Activated CD4-positive, alpha-beta T cell treated with anti-CD3 and anti-CD28 coated beads for 36 hours (primary cell): Measurements from ENCODE around the gene TKT. TPM values are rescaled to one million over a fixed set of nuclear protein-coding genes. Genes with fewer than 3 reads are reported as not detected.

Experiments
- ATAC-seq: fragments of 200-7000 bp; cut with Tn5 transposase; one replicate; pipeline ENCODE4 v1.10.0; 2021; ENCODE audit warnings: mild to moderate bottlenecking, moderate library complexity
- CTCF ChIA-PET: fragments of 350-600 bp; sonication (Branson Sonifier 250); formaldehyde crosslinking; loops from one replicate; lab custom pipeline; 2021; ENCODE audit warnings: antibody characterized with exemption; lab: Charles Lee
- POLR2A ChIA-PET: fragments of 350-600 bp; sonication (Branson Sonifier 250); formaldehyde crosslinking; loops from one replicate; lab custom pipeline; 2021; ENCODE audit warnings: antibody characterized with exemption, inconsistent platforms; lab: Charles Lee
- DNase-seq: peaks from one replicate; pipeline ENCODE4 v3.0.0-alpha.2; 2020
- H3K27ac Mint-ChIP-seq: one replicate; pipeline ENCODE4 v1.8.0; 2021; ENCODE audit warnings: mixed read lengths
- H3K27me3 Mint-ChIP-seq: one replicate; pipeline ENCODE4 v1.8.0; 2021; ENCODE audit warnings: mixed read lengths
- H3K36me3 Mint-ChIP-seq: one replicate; pipeline ENCODE4 v1.8.0; 2021; ENCODE audit warnings: low read depth, mixed read lengths
- H3K4me1 Mint-ChIP-seq: one replicate; pipeline ENCODE4 v1.8.0; 2021; ENCODE audit warnings: mixed read lengths
- H3K4me3 Mint-ChIP-seq: one replicate; pipeline ENCODE4 v1.8.0; 2021; ENCODE audit warnings: mild to moderate bottlenecking, moderate library complexity, mixed read lengths
- H3K9me3 Mint-ChIP-seq: one replicate; pipeline ENCODE4 v1.8.0; 2021; ENCODE audit warnings: low read depth, mixed read lengths
- intact Hi-C, 2 experiments: fragments of 100-400 bp; cut with DNase I in 1 of 2; cut with micrococcal nuclease in 1 of 2; formaldehyde crosslinking; loops; one replicate each; pipeline versions ENCODE4 v1.14.2 to v1.15.1; 2022 to 2024; cut with DNase I, micrococcal nuclease
- total RNA-seq, 2 experiments: library from RNA; stranded (reverse); gene quantifications; one replicate each; pipeline ENCODE4 v1.2.3, GENCODE V29; 2021

TKT gene
- total RNA-seq, 2 experiments from 2014 or later = 320 to 418 TPM

GRCh38 chr3:53223025-53223424, 32.8 kb downstream of the TKT start:
- POLR2A ChIA-PET = no interaction called here
- H3K27ac Mint-ChIP-seq = no peak overlapping the region

DNA sequence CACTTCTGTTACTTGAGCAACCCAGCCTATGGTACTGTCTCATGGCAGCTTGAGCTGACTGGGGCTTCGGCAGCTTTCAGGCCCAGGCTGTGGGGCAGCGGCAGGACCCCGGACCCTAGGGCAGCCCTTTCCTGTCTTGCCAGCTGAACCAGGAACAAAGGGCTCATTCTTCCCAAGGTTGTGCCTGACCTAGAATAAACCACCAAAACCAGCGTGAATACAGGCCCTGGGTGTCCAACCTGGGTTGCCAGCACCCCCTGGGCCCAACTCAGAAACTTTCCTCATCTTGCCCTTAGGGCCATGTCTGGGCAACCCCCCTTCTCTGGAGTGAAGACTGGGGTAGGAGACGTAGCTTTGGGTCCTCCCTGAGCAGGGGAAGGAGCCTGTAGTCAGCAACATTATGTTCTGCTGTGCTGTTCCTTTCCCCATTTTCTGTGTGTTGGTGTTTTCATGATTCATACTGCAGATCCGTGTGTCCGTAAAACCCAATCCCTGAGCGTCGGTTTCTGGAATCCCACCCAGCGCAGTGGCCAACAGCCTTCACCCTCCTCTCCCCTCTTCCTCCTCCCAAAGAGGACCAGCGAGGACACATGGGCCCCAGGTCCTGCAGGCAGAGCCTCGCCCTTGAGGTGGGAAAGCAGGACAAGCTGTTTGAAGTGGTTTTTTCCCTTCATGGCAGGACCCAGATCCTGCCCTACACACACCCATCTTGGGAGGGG, 33.5 kb downstream of the TKT start:
- Mint-ChIP-seq H3K4me1 (peaks cover 2% of the 10 kb centered on the region), H3K9me3 (no peaks in the 10 kb centered on the region), H3K36me3 (peaks cover 21% of the 10 kb centered on the region), H3K27me3 (no peaks in the 10 kb centered on the region), H3K4me3 (no peak overlapping the region), H3K27ac (no peak overlapping the region)
- CTCF ChIA-PET = interaction anchor here (0.6 to 3.7 kb wide), 7 partner anchors 11 to 112 kb away, joined by 3 to 18 read pairs (median 3); no protein-coding TSS in a partner anchor
- POLR2A ChIA-PET = no interaction called here
- DNase-seq (no peak), ATAC-seq (no peak)
- intact Hi-C loops = no loop called here

More at GRCh38 chr3:53223025-53223424, 32.8 kb downstream of the TKT start:
- H3K4me1 Mint-ChIP-seq = peaks cover 2% of the 10 kb centered on the region
- DNase-seq (no peak), ATAC-seq (no peak)
- H3K9me3 Mint-ChIP-seq = no peaks in the 10 kb centered on the region
- H3K27me3 Mint-ChIP-seq = no peaks in the 10 kb centered on the region
- H3K36me3 Mint-ChIP-seq = peaks cover 26% of the 10 kb centered on the region
- no peak overlapping the region for H3K4me3 Mint-ChIP-seq
- intact Hi-C loops = no loop called here
- CTCF ChIA-PET = interaction anchor here (3.7 kb wide), 1 partner anchor 27 kb away, joined by 18 read pairs; no protein-coding TSS in a partner anchor

GRCh38 chr3:53221827-53222182, 34.0 kb downstream of the TKT start:
- no peak for ATAC-seq
- Mint-ChIP-seq H3K4me3 (no peak overlapping the region), H3K4me1 (peaks cover 2% of the 10 kb centered on the region), H3K27ac (no peak overlapping the region), H3K9me3 (no peaks in the 10 kb centered on the region), H3K27me3 (no peaks in the 10 kb centered on the region), H3K36me3 (peaks cover 17% of the 10 kb centered on the region)
- no peak for DNase-seq
- intact Hi-C loops = no loop called here
- POLR2A ChIA-PET = no interaction called here
- CTCF ChIA-PET = interaction anchor here (0.6 to 3.7 kb wide), 8 partner anchors 10 to 112 kb away, joined by 3 to 18 read pairs (median 3); no protein-coding TSS in a partner anchor

DNA sequence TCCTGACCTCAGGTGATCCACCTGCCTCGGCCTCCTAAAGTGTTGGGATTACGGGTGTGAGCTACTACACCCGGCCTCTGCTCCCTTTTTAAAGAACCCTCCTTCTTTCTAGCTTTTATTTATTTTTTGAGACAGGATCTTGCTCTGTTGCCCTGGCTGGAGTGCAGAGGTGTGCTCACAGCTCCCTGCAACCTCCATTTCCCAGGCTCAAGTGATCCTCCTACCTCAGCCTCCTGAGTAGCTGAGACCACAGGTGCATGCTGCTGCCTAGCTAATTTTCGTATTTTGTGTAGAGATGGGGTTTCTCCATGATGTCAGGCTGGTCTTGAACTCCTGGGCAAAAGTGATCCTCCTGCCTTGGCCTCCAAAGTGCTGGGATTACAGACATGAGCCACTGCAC, 34.5 kb downstream of the TKT start:
- peaks cover 2% of the 10 kb centered on the region for H3K4me1 Mint-ChIP-seq
- ChIA-PET CTCF (interaction anchor here (0.6 to 3.7 kb wide), 8 partner anchors 10 to 195 kb away, joined by 3 to 18 read pairs (median 3); no protein-coding TSS in a partner anchor), POLR2A (no interaction called here)
- no peak overlapping the region for H3K4me3 Mint-ChIP-seq
- no peak for DNase-seq
- H3K27ac Mint-ChIP-seq = no peak overlapping the region
- intact Hi-C loops = no loop called here
- ATAC-seq = no peak
- H3K36me3 Mint-ChIP-seq = peaks cover 14% of the 10 kb centered on the region
- H3K27me3 Mint-ChIP-seq = no peaks in the 10 kb centered on the region
- no peaks in the 10 kb centered on the region for H3K9me3 Mint-ChIP-seq

DNA sequence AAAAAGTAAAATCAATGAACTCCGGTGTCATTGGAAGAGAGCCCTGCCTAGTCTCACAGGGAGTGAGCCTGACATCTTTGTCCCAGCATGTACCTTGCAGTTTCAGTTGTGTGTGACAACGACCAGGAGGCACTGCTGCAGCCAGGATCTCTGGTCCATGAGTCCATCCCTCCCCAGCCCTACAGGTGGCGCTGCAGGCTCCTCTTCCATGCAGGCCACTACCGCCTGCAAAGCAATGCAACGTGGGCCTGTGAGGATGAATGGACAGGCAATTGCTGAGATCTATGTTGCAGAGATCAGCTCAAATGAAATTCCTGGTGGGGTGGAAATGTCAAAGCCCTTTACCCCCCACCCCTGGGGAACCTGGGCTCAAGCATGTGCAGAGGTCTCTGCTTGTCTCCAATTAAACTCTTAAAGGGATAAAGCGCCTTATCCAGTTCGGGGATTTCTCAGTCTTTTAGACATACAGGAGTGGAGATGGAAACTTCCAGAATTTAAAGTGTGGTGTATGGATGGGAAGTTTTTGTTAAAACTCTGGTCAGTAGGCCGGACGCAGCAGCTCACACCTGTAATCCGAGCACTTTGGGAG, 35.8 kb downstream of the TKT start:
- ATAC-seq (peak; percentile 99), DNase-seq (peak; percentile 93)
- Mint-ChIP-seq H3K27me3 (no peaks in the 10 kb centered on the region), H3K9me3 (no peaks in the 10 kb centered on the region), H3K27ac (no peak overlapping the region), H3K36me3 (peaks cover 10% of the 10 kb centered on the region), H3K4me1 (peaks cover 2% of the 10 kb centered on the region), H3K4me3 (no peak overlapping the region)
- ChIA-PET CTCF (interaction anchor here (0.7 to 3.7 kb wide), 11 partner anchors 17 to 447 kb away, joined by 3 to 18 read pairs (median 4); no protein-coding TSS in a partner anchor), POLR2A (no interaction called here)
- intact Hi-C loops = loop anchor here in 1 of 2 experiments (1.0 kb wide), 2 partner anchors 127 to 490 kb away; partner anchors contain the start of gene DCP1A

- DNase-seq (no peak), ATAC-seq (no peak)
- H3K9me3 Mint-ChIP-seq = no peaks in the 10 kb centered on the region
- intact Hi-C loops = no loop called here
- no peak overlapping the region for H3K4me3 Mint-ChIP-seq
- no peaks in the 10 kb centered on the region for H3K27me3 Mint-ChIP-seq
- no peaks in the 10 kb centered on the region for H3K36me3 Mint-ChIP-seq
- CTCF ChIA-PET = interaction anchor here (2.0 kb wide), 1 partner anchor 22 kb away, joined by 9 read pairs; no protein-coding TSS in a partner anchor
- no peak overlapping the region for H3K27ac Mint-ChIP-seq
- H3K4me1 Mint-ChIP-seq = peaks cover 2% of the 10 kb centered on the region
- POLR2A ChIA-PET = no interaction called here
Measured at GRCh38 chr3:53218131-53218530, 37.7 kb downstream of the TKT start.

DNA sequence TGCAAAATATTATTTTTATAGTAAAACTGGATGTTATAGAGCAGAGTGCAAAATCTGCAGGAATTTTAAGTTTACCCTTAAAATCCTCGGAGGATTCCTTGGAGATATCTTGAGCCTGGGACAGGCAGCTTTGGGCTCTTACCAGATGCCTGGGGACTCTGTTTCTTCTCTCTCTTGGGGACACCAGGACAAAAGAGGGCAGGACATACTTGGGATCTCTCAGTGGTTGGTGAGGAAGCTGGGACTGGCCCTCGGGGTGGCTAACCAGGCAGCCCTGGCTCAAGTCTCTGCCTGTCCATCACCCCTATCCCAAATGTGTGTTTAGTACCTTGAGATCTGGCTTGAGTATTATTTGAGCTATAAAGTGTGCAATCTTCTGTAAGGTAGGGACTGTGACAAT, 38.6 kb downstream of the TKT start:
- intact Hi-C loops = no loop called here
- no peaks in the 10 kb centered on the region for H3K9me3 Mint-ChIP-seq
- peaks cover 2% of the 10 kb centered on the region for H3K4me1 Mint-ChIP-seq
- no peak overlapping the region for H3K27ac Mint-ChIP-seq
- CTCF ChIA-PET = interaction anchor here (0.6 to 2.0 kb wide), 2 partner anchors 21 to 82 kb away, joined by 4 to 9 read pairs; no protein-coding TSS in a partner anchor
- DNase-seq (no peak), ATAC-seq (no peak)
- POLR2A ChIA-PET = no interaction called here
- H3K27me3 Mint-ChIP-seq = no peaks in the 10 kb centered on the region
- no peak overlapping the region for H3K4me3 Mint-ChIP-seq
- no peaks in the 10 kb centered on the region for H3K36me3 Mint-ChIP-seq

DNA sequence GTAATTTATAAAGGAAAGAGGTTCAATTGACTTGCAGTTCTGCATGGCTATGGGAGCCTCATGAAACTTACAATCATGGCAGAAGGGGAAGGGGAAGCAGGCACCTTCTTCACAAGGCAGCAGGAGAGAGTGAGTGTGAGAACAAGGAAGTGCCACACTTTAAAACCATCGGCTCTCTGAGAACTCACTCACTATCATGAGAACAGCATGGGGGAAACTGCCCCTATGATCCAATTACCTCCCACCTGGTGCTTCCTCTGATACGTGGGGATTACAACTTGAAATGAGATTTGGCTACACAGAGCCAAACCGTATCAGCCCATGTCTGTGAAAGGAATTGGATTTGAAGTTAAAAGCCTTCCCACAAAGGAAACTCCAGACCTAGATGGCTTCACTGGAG, 39.1 kb downstream of the TKT start:
- no peak for DNase-seq
- Mint-ChIP-seq H3K27me3 (no peaks in the 10 kb centered on the region), H3K4me1 (peaks cover 5% of the 10 kb centered on the region), H3K9me3 (no peaks in the 10 kb centered on the region), H3K4me3 (no peak overlapping the region), H3K36me3 (no peaks in the 10 kb centered on the region), H3K27ac (no peak overlapping the region)
- intact Hi-C loops = no loop called here
- ChIA-PET POLR2A (no interaction called here), CTCF (interaction anchor here (2.0 kb wide), 1 partner anchor 21 kb away, joined by 9 read pairs; no protein-coding TSS in a partner anchor)
- ATAC-seq = no peak

- ChIA-PET POLR2A (no interaction called here), CTCF (interaction anchor here (0.6 to 0.7 kb wide), 2 partner anchors 59 to 120 kb away, joined by 3 read pairs; no protein-coding TSS in a partner anchor)
- Mint-ChIP-seq H3K9me3 (no peaks in the 10 kb centered on the region), H3K27me3 (no peaks in the 10 kb centered on the region), H3K4me1 (peaks cover 8% of the 10 kb centered on the region), H3K36me3 (no peaks in the 10 kb centered on the region), H3K27ac (no peak overlapping the region), H3K4me3 (no peak overlapping the region)
- intact Hi-C loops = no loop called here
- ATAC-seq (no peak), DNase-seq (no peak)
Measured at GRCh38 chr3:53215816-53216215, 40.0 kb downstream of the TKT start.

- no peak overlapping the region for H3K4me3 Mint-ChIP-seq
- no peak for DNase-seq
- peaks cover 6% of the 10 kb centered on the region for H3K4me1 Mint-ChIP-seq
- no peak for ATAC-seq
- ChIA-PET CTCF (no interaction called here), POLR2A (no interaction called here)
- no peaks in the 10 kb centered on the region for H3K27me3 Mint-ChIP-seq
- intact Hi-C loops = no loop called here
- peaks cover 3% of the 10 kb centered on the region for H3K9me3 Mint-ChIP-seq
- H3K36me3 Mint-ChIP-seq = peaks cover 2% of the 10 kb centered on the region
- no peak overlapping the region for H3K27ac Mint-ChIP-seq
Measured at GRCh38 chr3:53213276-53213675, 42.5 kb downstream of the TKT start.
